Eye (tissue), 1 donor: ENCODE data around the gene TMEM223.
"Not testable (repeated sequence)": the region's sequence is repeated elsewhere in the genome, so short reads cannot be mapped to it uniquely, and the experiment has no call there.

Experiments used
- DNase-seq: peaks from one replicate; pipeline ENCODE4 v3.0.0-alpha.2; 2015

The TMEM223 gene

DNA sequence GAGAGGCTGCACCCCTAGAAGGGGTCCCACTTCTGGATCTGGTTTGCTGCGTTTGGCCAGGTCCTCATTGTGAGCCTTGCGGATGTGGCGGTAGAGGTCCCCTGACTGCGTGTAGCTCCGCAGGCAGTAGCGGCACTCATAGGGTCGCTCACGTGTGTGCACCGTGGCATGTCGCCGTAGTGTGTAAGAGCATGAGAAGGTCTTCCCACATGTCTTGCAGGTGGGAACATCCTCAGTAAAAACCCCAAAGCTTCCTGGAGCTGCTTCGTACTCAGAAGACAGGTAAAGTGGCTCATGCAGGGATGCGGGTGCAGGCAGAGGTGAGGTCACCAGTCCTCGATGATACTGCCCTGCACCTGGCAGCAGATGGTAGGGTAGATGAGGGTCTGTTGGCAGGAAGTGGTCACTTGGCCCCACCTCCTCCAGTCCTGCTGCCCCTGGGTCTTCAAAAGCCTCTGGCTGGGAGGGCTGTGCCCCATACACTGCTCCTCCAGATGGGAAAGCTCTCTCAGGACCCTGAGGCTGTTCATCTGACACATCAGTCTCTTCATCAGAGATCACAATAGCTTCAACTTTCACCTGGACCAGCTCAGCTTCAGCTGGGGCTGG is 39.5 kb downstream of the TMEM223 start:
- DNase-seq, result no peak

DNA sequence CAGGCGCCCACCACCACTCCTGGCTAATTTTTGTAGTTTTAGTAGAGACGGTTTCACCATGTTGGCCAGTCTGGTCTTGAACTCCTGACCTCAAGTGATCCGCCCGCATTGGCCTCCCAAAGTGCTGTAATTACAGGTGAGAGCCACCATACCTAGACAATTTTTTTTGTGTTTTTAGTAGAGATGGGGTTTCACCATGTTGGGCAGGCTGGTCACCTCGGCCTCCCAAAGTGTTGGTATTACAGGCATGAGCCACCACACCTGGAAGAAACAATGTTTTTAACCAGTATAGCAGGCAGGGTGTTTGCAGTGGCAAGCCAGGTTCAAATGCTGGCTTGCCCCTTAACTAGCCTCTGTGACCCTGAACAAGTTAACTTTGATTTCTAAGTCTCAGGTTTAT is 41.9 kb downstream of the TMEM223 start:
- DNase-seq, result not testable (repeated sequence)

DNA sequence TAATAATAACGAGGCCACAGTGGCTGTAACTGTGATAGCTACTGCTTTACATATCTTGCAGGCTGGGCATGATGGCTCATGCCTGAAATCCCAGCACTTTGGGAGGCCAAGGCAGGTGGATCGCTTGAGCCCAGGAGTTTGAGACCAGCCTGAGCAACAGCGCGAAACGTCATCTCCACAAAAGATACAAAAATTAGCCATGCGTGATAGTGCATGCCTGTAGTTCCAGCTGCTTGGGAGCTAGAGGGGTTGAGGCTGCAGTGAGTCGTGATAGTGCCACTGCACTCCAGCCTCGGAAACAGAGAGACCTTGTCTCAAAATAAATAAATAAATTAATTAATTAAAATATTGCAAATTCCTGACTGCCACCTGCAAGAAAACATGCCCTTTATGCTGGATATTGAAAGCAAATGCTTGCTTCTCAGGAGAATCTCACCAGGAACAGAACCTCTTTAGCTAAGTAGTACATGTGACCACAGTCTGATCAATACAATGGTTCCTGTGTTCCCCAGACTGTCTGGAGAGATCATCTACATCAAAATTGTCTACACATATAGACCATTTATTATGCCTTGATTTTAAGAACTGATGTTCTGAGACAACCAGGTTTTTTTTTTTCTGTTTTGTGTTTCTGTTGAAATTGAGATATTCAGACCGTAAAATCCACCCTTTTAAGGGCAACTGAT is 44.2 kb downstream of the TMEM223 start:
- peak; percentile 57 for DNase-seq
